PFSK-1 (cell line): ENCODE data around the gene UBAP2.

ENCODE experiments used
- REST ChIP-seq, 2 experiments: IDR thresholded peaks; 2 replicates each; pipeline versions ENCODE4 v1.6.1 to v1.8.0; 2011 to 2012; ENCODE audit warnings: low read depth in 2 of 2, low read length in 2 of 2, control low read depth in 1 of 2, inconsistent platforms in 1 of 2, mild to moderate bottlenecking in 1 of 2, moderate library complexity in 1 of 2; ENCODE audit not compliant: insufficient read depth in 1 of 2
- SIN3A ChIP-seq: IDR thresholded peaks from 2 replicates; pipeline ENCODE4 v1.6.1; 2012; ENCODE audit warnings: mild to moderate bottlenecking, low read length, moderate library complexity, borderline replicate concordance; ENCODE audit not compliant: insufficient read depth

GRCh38 chr9:33942471-33943083, 106.1 kb downstream of the UBAP2 start:
- TF ChIP-seq SIN3A (no peak), REST (IDR thresholded peaks at IDR 0.05; ENCODE audit: insufficient read depth in 1 of 2, low read depth in 2 of 2, low read length in 2 of 2) (no peak)
